Iris pigment epithelial cell (primary cell): Measurements from ENCODE around the gene RPS28.
"Not testable (repeated sequence)": the region's sequence is repeated elsewhere in the genome, so short reads cannot be mapped to it uniquely, and the experiment has no call there.

Experiments used
- DNase-seq: peaks from one replicate; pipeline ENCODE4 v3.0.0-alpha.2; 2011; ENCODE audit warnings: low read depth

RPS28 gene

DNA sequence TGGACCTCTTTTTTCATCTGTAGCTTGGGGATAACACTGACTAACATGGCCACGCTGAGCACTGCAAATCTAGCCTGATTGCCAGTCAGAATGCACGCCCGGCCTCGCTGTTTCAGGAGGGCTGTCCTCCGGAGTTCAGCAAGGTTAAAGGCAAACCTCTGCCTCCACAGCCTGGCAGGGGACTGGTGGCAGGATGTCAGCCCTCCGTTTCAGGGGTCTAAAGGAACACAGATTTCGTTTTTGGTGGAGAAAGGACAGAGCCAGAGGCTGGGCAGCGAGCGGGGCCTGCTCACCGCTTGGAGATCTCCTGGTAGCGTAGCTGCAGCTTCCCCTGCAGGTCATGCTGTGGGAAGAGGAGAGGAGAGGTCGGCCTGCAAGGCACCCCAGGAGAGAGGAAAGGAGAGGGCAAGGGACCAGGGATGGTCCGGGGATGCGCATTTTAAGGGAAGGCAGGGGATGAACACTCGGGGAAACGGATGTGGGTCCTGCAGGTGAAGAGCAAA, 681 bp upstream of the RPS28 start:
- no peak for DNase-seq

DNA sequence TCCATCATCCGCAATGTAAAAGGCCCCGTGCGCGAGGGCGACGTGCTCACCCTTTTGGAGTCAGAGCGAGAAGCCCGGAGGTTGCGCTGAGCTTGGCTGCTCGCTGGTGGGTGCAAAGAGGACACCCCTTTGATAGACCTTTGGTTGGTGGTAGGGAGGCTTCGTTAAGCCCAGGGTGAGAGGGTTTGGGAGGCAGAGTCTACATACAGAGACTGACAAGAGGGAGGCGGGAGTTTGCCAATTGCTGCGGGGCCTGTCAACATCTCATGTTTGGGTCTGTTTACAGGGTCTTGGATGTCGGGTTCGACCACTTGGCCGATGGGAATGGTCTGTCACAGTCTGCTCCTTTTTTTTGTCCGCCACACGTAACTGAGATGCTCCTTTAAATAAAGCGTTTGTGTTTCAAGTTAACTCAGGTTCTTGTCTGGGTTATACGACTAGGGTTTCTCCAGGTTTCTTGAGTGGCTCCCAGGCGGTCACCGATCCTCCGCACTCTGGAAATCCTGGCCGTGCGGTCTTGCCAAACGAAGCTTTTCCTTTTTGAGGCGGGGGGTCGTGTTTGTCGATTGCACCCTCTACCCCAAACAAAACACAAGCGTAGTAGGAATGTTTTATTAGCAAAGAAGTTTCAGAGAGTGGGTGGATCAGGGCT, 816 bp downstream of the RPS28 start:
- DNase-seq = no peak

DNA sequence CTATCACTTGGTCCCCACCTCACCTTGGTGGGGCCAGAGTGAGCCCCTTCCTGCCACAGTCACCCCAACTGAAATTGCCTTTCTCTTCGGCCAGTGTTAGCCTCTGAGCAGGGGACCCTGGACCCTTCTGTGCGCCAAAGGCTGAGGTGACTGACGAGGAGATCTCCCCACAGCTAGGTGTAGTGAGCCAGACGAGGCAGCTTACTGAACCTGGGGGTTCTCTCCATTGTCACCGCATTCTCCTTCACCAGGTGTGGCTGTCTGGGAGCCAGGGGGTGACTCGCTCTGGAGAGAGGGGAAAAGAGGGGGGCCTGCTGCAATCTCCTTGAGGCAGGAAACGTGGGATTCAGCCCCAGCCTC, 1.3 kb downstream of the RPS28 start:
- no peak for DNase-seq

DNA sequence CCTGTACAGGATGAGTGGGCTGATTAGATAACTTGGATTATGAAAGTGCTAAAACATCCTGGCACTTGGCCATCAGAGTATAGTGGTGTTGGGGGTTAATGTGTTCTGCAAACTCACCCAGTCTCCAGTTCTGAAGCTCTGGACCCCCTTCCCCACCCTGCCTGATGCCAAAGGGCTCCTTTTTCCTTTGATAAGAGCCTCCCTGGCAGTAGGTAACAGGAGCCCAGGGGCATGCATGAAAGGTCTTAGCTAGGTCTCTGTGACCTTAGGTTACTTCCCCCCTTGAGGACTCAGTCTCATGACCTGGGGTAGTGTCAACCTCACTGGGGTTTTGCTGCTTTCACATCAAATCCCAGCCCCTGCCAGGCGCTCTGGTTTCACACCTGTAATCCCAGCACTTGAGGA, 2.5 kb downstream of the RPS28 start:
- DNase-seq = no peak

DNA sequence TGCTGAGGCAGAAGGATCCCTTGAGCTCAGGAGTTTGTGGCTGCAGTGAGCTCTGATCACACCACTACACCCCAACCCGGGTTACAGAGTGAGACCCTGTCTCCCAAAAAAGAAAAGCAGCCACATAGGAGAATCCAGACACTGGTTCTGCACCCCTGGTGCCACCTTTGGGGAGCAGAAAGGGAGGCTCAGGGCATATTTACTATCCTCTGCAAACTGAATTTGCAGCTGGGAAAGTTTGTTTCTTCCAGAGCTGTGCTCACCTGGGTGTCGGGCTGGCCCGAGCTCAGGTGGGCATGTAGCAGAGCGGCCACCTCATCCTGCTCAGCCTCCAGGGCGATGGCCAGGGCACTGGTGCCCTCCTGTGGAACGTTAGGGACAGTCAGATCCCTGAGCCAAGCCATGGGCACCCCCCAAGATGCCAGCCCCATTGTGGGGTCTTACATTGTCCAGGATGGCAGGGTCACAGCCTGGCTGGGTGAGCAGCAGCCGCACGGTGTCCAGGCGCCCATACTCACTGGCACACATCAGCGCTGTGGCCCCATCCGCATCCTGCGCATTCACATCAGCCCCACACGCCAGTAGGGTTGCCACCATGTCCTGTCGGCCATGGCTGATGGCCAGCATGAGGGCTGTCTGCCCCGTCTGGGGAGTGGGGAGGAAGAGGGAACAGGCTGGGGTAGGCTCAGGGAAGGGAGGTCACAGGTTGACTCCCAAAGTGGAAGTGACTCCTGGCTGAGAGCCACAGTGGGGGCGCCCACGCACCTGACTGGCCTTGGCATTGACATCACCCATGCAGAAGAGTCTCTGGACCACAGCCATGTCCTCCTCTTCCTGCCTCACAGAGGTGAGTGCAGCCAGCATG, 3.1 kb downstream of the RPS28 start:
- DNase-seq = no peak

DNA sequence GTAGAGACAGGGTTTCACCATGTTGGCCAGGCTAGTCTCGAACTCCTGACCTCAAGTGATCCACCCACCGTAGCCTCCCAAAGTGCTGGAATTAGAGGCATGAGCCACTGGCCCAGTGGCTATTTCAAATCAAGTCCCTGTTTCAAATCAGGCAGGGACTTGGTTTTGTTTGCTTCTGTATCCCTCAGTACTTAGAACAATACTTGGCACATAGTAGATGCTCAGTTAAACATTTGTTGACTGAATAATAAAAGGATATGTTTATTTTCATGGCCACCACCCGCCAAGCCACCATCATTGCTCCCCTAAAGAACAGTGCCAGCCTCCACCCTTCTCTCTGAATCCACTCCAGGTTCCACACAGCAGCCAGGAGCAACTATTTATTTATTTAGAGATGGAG, 4.2 kb downstream of the RPS28 start:
- no peak for DNase-seq

DNA sequence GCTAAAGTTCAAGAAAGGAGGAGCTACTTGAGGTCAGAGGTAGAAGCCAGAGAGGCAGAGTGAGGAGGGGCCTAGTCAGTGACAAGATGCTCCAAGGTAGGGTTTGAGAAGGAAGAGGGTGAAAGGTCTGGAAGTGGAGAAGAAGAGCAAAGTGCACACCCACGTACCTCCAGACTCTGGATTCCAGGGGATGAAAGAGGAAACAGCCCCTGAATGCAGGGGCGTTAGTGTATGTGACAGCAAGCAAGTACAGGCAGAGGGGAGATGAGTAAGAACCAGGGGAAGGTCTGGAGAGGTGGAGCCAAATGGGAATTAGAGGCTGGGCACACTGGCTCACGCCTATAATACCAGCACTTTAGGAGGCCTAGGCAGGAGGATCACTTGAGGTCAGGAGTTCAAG, 8.7 kb downstream of the RPS28 start:
- no peak for DNase-seq

DNA sequence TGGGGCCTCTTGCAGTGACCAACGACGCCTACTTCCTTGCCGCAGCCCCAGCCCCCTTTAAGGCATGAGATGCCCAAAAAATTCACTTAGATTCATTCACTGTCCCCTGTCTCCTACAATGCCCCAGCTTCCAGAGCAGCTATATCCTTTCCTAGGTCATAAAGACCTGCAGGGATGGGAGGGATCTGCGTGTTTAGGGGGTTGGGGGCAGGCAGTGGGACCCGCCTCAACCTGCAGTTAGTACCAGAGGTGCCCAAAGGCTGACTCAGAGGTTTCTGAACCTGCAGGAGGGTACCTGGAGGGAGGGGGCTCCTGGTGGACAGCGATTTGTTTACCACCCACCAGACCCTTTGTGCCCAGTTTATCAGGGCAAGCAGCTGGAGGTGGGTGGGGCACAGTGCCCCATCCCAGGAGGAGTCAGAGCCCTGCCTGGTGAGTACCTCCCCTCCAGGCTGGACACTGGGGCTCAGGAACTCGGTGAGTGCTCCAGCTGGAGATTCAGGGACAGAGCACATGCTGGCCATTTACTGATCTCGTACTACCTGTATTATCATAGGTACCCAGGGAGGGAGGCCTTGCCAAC, 10.1 kb downstream of the RPS28 start:
- no peak for DNase-seq

DNA sequence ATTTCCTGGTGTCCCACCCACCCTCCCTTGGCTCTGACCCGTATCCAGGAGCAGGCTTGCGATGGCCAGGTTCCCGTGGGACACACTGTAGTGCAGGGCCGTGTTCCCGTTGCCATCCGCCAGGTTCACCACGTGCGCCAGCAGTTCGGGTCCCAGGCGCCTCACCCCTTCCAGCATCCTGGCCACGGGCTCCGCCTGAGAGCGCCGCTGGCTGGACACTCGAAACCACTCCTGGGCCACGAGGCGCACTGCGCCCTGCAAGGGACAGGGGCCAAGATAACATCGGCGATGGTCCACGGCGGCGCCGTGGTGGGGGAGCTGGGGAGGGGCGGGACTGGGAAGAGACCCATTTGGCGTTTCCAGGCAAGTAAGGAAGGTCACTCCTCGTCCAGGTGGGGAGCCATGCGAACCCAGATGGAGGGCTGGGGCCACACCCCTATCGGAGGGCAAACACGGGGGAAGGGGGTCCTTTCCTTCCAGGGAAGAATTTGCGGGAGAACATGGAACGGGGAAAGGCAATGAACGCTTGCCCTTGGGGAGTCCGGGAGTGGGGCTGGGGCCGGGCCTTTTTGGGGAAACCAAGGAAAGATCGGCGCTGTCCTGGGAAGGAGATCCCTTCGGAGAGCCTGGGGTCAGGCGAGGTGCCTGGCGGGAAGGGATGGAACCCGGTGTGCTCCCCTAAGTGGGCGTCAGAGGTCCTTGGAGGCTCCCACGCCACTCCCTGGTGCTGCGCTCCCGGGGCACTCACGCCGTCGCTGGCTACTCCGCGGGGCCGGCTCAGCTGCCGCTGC, 11.9 kb downstream of the RPS28 start:
- no peak for DNase-seq

DNA sequence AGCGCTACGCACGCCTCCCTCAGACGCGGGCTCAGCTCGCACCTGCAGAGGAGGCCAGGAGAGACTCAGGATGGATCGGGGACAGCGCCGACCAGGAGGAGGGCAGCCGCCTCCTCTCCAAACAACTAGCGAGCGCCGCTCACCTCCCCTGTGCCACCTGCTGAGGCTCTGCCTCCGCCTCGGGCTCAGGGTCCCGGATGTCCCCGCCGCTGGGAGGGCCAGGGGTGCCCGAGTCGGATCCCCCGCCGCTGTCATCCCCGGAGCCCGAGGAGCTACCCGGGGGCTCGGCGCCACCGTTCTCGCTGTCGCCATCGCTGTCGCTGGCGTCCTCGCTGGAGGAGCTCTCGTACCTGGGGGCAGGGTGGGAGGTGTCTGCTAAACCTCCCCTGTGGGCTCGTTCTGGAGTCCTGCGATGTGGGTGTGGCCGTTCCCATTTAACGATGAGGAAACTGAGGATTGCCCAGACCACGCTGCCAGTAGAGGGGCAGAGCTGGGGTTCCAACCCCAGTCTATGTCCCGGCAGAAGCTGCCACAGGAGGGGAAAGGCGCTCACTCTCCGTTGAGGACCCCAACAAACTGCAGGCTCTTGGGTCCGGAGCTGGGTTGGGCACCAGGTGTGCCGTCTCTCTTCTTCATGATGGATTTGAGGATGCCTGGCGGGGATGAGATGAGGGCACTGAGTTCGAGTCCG, 12.6 kb downstream of the RPS28 start:
- DNase-seq = no peak

DNA sequence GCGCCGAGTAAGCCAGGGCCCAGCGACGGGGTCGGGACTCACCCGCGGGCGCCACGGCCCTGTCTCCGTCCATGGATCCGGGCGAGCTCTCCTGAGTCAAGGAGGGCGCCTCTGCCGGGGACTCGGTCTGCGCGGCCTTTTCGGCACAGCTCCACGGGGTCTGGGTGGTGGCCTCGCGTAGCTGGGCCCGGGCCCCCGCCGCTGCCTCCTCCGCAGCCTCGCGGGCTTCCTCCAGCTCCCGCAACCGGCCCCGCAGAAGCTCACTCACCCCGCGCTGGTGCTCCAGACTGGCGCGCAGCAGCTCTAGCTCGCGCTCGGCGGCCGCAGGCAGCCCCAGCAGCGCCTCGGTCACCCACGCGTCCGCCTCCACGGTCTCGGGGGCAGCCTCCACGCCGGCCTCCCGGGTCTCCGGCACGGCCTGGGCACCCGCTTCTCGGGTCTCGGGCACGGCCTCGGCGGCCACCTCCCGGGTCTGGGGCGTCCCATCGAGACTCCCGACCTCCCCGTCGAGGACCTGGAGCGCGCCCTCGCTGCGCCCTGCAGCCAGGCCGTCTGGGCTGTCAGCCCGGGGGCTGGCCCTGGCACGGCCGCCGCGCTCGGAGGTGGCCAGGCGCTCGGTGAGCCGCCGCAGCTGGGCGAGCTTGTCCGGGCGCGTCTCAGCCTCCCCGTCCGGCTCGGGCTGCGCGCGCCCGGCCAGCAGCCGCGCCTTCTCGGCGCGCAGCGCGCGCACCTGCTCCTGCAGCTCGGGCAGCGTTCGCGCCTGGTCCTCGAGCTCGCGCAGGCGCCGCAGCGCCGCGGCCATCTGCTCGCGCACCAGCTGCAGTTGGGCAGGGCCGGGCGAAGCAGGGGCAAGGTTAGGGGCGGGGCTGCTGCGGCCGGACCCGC, 13.4 kb downstream of the RPS28 start:
- peak; percentile 82 for DNase-seq

DNA sequence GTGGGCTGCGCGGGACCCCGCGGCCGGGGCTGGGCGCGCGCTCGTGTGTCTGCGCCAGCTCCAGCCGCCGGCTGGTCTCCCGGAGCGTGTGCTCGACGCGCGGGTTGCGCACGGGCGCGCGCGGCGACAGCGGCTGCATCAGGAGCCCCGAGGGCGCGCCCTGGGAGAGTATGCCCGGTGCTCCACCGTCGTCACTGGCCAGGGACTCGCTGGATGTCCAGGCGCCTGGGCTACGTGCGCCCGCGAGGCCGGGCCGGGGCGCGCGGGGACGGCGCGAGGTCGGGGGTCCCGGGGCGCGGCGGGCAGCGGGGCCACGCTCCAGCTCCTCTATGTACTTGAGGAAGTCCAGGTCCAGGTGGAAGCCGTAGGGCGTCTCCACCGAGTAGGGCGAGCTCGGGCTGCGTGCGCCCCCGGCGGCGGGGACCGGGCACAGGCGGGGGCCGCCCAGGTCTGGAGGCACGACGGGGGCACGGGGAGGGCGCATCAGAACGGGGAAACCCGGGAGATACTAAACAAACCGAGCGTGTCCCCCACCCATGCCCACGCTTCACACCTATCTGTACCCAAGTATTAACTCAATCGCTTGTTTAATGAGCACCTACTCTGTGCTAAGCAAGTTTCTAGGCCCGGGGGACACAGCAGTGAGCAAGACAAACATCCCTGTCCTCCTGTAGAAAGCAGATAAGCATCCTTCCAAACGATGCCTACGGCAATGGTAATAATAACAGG, 14.2 kb downstream of the RPS28 start:
- DNase-seq = no peak

DNA sequence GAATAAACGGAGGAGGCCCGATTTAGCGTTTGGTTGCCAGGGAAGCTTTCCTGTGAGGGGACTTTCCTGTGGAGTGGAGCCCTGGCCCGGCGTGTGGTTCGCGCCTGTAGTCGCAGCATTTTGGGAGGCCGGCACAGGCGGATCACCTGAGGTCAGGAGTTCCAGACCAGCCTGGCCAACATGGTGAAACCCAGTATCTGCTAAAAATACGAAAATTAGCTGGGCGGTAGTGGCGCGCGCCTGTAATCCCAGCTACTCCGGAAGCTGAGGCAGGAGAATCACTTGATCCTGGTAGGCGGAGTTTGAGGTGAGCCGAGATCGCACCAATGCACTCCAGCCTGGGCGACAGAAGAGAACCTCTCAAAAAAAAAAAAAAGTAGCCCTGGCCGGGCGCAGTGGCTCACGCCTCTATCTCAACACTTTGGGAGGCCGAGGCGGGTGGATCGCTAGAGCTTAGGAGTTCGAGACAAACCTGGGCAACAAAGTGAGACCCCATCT, 14.8 kb downstream of the RPS28 start:
- no peak for DNase-seq

DNA sequence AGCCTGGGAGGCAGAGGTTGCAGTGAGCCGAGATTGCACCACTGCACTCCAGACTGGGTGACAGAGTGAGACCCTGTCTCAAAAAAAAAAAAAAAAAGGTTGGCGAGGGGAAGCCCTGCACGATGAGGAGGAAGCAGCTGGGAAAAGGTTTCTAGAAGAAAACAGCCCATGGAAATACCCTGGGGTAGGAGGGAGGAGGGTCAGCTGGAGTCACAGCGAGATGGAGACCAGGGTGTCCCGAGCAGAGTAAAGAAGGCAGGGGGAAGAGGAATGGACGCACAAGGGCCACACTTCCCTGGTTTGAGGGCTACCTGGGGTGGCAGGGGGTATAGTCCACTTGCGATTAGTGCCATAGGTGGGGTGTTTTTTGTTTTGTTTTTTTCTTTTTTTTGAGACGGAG, 15.4 kb downstream of the RPS28 start:
- DNase-seq = no peak

DNA sequence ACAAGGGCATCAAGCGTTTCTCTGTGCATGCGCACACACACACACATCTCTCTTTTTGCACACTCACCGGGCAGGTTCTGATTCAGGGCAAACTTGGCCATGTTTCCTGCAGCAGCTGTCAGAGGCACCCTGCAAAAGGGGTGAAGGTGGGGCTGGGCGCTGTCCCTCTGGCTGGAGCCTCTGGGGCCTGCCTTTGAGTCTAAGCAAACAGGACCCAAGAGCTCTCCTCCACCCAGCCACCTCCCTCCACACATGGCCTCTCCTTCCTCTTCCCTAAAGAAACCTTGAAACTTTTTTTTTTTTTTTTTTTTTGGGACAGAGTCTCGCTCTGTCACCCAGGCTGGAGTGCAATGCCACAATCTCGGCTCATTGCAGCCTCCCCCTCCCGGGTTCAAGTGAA, 16.4 kb downstream of the RPS28 start:
- no peak for DNase-seq

DNA sequence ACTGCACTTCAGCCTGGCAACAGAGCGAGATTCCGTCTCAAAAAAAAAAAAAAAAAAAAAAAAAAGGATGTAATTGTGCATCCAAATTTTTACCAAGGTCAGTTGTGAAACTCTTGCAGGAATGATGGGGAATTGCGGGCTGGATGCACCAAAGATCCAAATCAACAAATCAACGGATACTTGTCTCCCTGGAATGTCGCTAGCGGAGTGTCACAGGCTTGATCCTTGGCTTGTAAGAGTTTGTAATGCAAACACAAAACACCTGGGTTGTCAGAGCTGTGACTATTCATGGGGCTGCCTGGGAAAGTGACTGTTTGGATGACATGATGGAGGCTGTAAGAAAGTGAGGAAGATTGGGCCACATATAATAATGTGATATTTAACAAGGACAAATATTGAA, 17.5 kb downstream of the RPS28 start:
- no peak for DNase-seq

DNA sequence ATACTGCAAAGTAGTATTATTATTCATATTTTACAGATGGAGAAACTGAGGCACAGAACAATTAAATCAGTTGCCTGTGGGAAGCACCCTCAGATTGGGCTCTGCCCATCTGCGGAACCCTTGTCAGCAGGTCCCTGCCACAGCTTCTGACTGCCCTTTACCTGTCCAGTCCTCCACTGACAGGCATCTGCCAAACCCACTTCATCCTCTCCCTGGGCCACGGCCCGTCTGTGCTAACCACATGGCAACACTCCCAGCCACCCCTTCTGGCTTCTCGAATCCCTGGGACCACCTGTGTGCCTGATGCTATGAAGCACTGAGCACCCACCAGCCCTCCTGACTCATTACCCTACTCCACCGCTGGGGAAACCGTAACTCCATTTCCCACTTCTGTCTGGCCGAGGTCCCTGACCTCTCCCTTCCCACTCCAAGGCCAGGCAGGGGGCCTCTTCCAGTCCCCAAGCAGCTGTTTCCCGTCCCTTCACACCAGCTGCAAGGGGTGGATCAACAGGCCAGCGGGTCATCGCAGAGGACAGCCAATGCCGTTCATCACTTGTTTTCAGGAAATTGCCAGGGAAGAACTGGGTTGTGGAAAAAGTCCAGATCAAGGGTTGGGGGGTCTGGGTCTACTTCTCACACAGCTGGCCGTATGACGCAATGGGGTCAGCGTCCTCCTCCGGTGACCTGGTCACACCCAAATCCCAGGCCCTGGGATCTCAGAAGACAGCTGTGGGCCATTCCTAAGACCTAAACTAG, 19.2 kb downstream of the RPS28 start:
- DNase-seq = no peak

DNA sequence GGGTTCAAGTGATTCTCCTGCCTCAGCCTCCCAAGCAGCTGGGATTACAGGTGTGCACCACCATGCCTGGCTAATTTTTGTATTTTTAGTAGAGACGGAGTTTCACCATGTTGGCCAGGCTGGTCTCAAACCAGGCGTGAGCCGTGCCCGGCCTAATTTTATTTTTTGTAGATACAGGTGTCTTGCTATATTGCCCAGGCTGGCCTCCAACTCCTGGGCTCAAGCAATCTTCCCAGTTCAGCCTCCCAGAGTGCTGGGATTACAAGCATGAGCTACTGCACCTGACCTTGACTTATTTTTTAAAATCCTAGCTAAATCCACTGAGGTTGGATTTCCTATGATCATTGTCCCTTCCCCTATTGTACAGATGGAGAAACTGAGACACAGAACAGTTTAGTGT, 20.2 kb downstream of the RPS28 start:
- DNase-seq = not testable (repeated sequence)

DNA sequence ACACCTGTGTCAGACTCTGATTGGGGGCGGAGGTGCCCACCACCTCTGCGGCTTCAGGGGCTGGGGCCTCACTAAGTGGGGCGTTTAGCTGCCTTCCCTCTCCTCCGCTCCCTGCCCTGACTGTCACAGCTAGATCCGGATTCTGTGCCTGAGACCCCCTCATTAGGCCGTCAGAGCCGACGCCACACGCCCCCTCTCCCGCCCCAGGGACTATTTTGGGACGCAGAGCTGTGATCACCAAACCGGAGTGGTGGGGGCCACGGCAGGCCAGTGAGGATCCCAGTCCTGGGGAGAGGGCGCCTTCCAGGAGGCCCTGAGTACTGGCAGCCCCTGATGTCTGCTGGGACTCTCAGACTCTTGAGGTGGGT, 21.0 kb downstream of the RPS28 start:
- no peak for DNase-seq
